Right lobe of liver (tissue), 4 donors: ENCODE data around the gene RAB3IP.

Experiments used
- CTCF ChIP-seq, 4 donors: fragments of 200-600 bp in 3 of 4; fragments of 450-650 bp in 1 of 4; IDR thresholded peaks; one replicate each; pipeline versions ENCODE4 v1.5.1 to v1.8.0; 2016 to 2022; ENCODE audit warnings: antibody characterized with exemption in 4 of 4, mild to moderate bottlenecking in 2 of 4
- POLR2A ChIP-seq: fragments of 450-650 bp; IDR thresholded peaks from one replicate; pipeline ENCODE4 v1.6.1; 2017; ENCODE audit warnings: antibody characterized with exemption, mild to moderate bottlenecking
- donor health status: DM: no; HTN: no; CAD: no.
- donor health status: DM: no; HTN: no; CAD: no.
- donor health status: DM: no; HTN: yes; CAD: no.

DNA sequence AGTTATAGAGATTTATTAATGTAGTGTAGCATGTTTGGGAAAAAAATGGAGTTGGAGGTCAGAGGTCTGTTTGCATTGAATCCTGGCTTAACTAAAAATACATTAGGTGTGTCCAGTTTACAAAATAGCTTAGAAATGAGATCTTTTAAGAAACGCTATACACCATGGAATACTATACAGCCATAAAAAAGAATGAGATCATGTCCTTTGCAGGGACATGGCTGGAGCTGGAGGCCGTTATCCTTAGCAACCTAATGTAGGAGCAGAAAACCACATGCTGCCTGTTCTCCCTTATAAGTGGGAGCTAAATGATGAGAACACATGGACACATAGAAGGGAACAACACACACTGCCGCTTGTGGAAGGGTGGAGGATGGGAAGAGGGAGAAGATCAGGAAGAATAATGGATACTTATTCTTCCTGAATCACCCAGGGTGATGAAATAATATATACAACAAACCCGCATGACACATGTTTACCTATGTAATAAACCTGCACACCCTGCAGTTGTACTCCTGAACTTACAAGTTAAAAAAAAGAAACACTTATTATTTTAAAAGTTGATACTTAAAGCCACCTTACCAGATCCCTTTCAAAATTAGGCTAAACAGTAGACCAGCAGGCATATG, 72.3 kb downstream of the RAB3IP start:
- no peak for TF ChIP-seq CTCF (IDR thresholded peaks at IDR 0.05)
- TF ChIP-seq POLR2A, result no peak
